Endothelial cell (in vitro differentiated cells): ENCODE results near the gene KCNH8. TPM values are rescaled to one million over a fixed set of nuclear protein-coding genes. Genes with fewer than 3 reads are reported as not detected.
A peak's percentile ranks its signal among the peaks of the same experiment; 100 is the strongest.

Source experiments
- DNase-seq: peaks from one replicate; pipeline ENCODE4 v3.0.0; 2021; ENCODE audit warnings: low spot score
- H3K27ac Mint-ChIP-seq: one replicate; pipeline ENCODE4 v1.8.0; 2021; ENCODE audit warnings: mixed read lengths, inconsistent platforms; ENCODE audit not compliant: unreplicated experiment
- H3K27me3 Mint-ChIP-seq: one replicate; pipeline ENCODE4 v1.8.0; 2021; ENCODE audit warnings: mild to moderate bottlenecking, moderate library complexity, mixed read lengths, inconsistent platforms; ENCODE audit not compliant: unreplicated experiment
- H3K36me3 Mint-ChIP-seq: one replicate; pipeline ENCODE4 v1.8.0; 2021; ENCODE audit warnings: mild to moderate bottlenecking, low read depth, mixed read lengths, inconsistent platforms; ENCODE audit not compliant: unreplicated experiment
- H3K4me1 Mint-ChIP-seq: one replicate; pipeline ENCODE4 v1.8.0; 2021; ENCODE audit warnings: mild to moderate bottlenecking, mixed read lengths, inconsistent platforms; ENCODE audit not compliant: unreplicated experiment
- H3K4me3 Mint-ChIP-seq: one replicate; pipeline ENCODE4 v1.8.0; 2021; ENCODE audit warnings: mild to moderate bottlenecking, mixed read lengths, inconsistent platforms; ENCODE audit not compliant: unreplicated experiment
- H3K9me3 Mint-ChIP-seq: one replicate; pipeline ENCODE4 v1.8.0; 2021; ENCODE audit warnings: mixed read lengths, inconsistent platforms; ENCODE audit not compliant: unreplicated experiment
- CTCF ChIP-seq: fragments of 200-600 bp; sonication (generic); IDR thresholded peaks from one replicate; pipeline ENCODE4 v1.5.0; 2021; ENCODE audit warnings: antibody characterized with exemption; ENCODE audit not compliant: unreplicated experiment
- total RNA-seq: library from RNA; stranded (reverse); fragmentation: NEBNext Ultra II Directional; extraction: Animal tissue kit (Norgen Biotek cat#: 25700); gene quantifications from one replicate; pipeline ENCODE4 v1.2.1, GENCODE V29; 2021; ENCODE audit not compliant: unreplicated experiment

KCNH8 gene
- total RNA-seq, 1 donor from 2014 or later: 1.3 TPM

- Mint-ChIP-seq H3K9me3 (no peaks in the 10 kb centered on the region), H3K4me3 (no peak overlapping the region), H3K4me1 (no peaks in the 10 kb centered on the region), H3K27me3 (no peaks in the 10 kb centered on the region), H3K27ac (no peak overlapping the region), H3K36me3 (no peaks in the 10 kb centered on the region)
- TF ChIP-seq CTCF: no peak
- DNase-seq: no peak
Measured at GRCh38 chr3:19346759-19347158, 198.4 kb downstream of the KCNH8 start.

GRCh38 chr3:19347671-19348070, 199.4 kb downstream of the KCNH8 start:
- Mint-ChIP-seq H3K36me3 (no peaks in the 10 kb centered on the region), H3K27ac (no peak overlapping the region)
- no peak for TF ChIP-seq CTCF

GRCh38 chr3:19348500-19348899, 200.2 kb downstream of the KCNH8 start:
- Mint-ChIP-seq H3K9me3 (no peaks in the 10 kb centered on the region), H3K36me3 (no peaks in the 10 kb centered on the region), H3K27me3 (no peaks in the 10 kb centered on the region), H3K27ac (no peak overlapping the region), H3K4me3 (no peak overlapping the region), H3K4me1 (no peaks in the 10 kb centered on the region)
- TF ChIP-seq CTCF: no peak
- no peak for DNase-seq

More at GRCh38 chr3:19347671-19348070, 199.4 kb downstream of the KCNH8 start:
- Mint-ChIP-seq H3K4me1 (no peaks in the 10 kb centered on the region), H3K27me3 (no peaks in the 10 kb centered on the region), H3K9me3 (no peaks in the 10 kb centered on the region), H3K4me3 (no peak overlapping the region)
- DNase-seq: no peak

- H3K27ac Mint-ChIP-seq: no peak overlapping the region
- H3K4me1 Mint-ChIP-seq: no peaks in the 10 kb centered on the region
- DNase-seq: peak; percentile 13
- H3K27me3 Mint-ChIP-seq: peaks cover 1% of the 10 kb centered on the region
- H3K36me3 Mint-ChIP-seq: no peaks in the 10 kb centered on the region
- no peaks in the 10 kb centered on the region for H3K9me3 Mint-ChIP-seq
- no peak overlapping the region for H3K4me3 Mint-ChIP-seq
- peak; percentile 68 for TF ChIP-seq CTCF
Measured at GRCh38 chr3:19348941-19349564, 200.7 kb downstream of the KCNH8 start.

GRCh38 chr3:19357947-19358346, 209.6 kb downstream of the KCNH8 start:
- Mint-ChIP-seq H3K27me3 (peaks cover 1% of the 10 kb centered on the region), H3K27ac (no peak overlapping the region), H3K4me3 (no peak overlapping the region), H3K9me3 (no peaks in the 10 kb centered on the region), H3K36me3 (no peaks in the 10 kb centered on the region), H3K4me1 (peaks cover 2% of the 10 kb centered on the region)
- TF ChIP-seq CTCF: no peak
- no peak for DNase-seq
